ENCODE measurements around the gene KRT8.

The KRT8 gene

GRCh38 chr12:52848661-52849255 lies 56.1 kb downstream of the KRT8 start, which contains the start of gene KRT78:
Gene KRT78, minus strand, starts transcription at chr12:52848994. Its CDS starts 64 bp downstream, at chr12:52848930.
- no peak for FAIRE-seq
- no peak for DNase-seq (ENCODE audit: insufficient read length, low spot score)
- TF ChIP-seq CTCF (IDR thresholded peaks at IDR 0.05; ENCODE audit: insufficient read depth, missing control alignments) = no peak

- FAIRE-seq (no peak), DNase-seq (ENCODE audit: insufficient read length, low spot score) (no peak)
- TF ChIP-seq CTCF (IDR thresholded peaks at IDR 0.05; ENCODE audit: insufficient read depth, missing control alignments) = no peak
These were observed 57.4 kb downstream of the KRT8 start for GRCh38 chr12:52847335-52848102.

All from D721Med (cell line).